ENCODE data around the gene RABGEF1.

DNA sequence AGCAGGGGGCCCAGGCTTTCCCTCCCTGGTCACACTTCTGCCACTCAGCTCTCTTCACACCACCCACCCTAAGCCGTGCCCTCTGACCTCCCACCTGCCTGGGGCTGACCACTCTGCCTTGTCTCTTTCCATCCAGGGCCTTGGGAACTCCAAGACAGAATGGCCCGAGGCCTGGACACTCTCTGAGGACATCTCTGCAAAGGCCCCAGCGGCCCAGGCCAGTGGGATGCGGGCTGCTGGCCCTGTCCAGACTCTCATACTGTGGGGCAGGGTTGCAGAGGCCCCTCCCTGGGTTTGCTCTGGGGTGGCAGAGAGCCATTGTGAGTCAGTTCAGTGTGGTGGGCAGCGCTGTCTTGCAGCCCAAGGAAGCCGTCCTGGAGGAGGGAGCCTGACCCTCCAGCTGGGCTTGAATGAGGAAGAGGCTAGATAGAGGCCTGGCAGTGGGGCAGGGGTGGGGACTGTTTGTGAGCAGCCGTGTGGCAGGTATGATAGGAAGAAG lies 39.9 kb upstream of the RABGEF1 start:
- TF ChIP-seq, protein P1, sequence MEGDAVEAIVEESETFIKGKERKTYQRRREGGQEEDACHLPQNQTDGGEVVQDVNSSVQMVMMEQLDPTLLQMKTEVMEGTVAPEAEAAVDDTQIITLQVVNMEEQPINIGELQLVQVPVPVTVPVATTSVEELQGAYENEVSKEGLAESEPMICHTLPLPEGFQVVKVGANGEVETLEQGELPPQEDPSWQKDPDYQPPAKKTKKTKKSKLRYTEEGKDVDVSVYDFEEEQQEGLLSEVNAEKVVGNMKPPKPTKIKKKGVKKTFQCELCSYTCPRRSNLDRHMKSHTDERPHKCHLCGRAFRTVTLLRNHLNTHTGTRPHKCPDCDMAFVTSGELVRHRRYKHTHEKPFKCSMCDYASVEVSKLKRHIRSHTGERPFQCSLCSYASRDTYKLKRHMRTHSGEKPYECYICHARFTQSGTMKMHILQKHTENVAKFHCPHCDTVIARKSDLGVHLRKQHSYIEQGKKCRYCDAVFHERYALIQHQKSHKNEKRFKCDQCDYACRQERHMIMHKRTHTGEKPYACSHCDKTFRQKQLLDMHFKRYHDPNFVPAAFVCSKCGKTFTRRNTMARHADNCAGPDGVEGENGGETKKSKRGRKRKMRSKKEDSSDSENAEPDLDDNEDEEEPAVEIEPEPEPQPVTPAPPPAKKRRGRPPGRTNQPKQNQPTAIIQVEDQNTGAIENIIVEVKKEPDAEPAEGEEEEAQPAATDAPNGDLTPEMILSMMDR (conservative IDR thresholded peaks at IDR 0.05 in 1 of 2, IDR thresholded peaks at IDR 0.05 in 1 of 2; ENCODE audit: extremely low read depth in 1 of 2, insufficient read depth in 1 of 2, low read depth in 1 of 2, low read length in 2 of 2) = no peak
- TF ChIP-seq EZH2 (IDR thresholded peaks at IDR 0.05; ENCODE audit: borderline replicate concordance, low read length) = no peak

Measured in mammary epithelial cell (primary cell).